Iris pigment epithelial cell (primary cell): Measurements from ENCODE around the gene ENDOD1.
"Not testable (repeated sequence)": the region's sequence is repeated elsewhere in the genome, so short reads cannot be mapped to it uniquely, and the experiment has no call there.

Experiments used
- DNase-seq: peaks from one replicate; pipeline ENCODE4 v3.0.0-alpha.2; 2011; ENCODE audit warnings: low read depth

ENDOD1 gene

GRCh38 chr11:95089620-95090542 is at the start of gene ENDOD1:
TSS of gene ENDOD1 (plus strand) at chr11:95089846. CDS start at chr11:95089928, 82 bp downstream.
- peak; percentile 89 for DNase-seq

GRCh38 chr11:95042239-95042638 is 47.4 kb upstream of the ENDOD1 start:
- no peak for DNase-seq

GRCh38 chr11:95042906-95043305 is 46.7 kb upstream of the ENDOD1 start:
- DNase-seq = no peak

GRCh38 chr11:95044010-95044409 is 45.6 kb upstream of the ENDOD1 start:
- DNase-seq = no peak

GRCh38 chr11:95045812-95046211 is 43.8 kb upstream of the ENDOD1 start:
- no peak for DNase-seq

GRCh38 chr11:95049122-95049521 is 40.5 kb upstream of the ENDOD1 start, which contains the start of gene KDM4F:
TSS of gene KDM4F (plus strand) at chr11:95049422.
- not testable (repeated sequence) for DNase-seq

GRCh38 chr11:95050595-95051202 is 38.9 kb upstream of the ENDOD1 start:
- DNase-seq = no peak

GRCh38 chr11:95054356-95054755 is 35.3 kb upstream of the ENDOD1 start:
- DNase-seq = no peak

- no peak for DNase-seq
Observed at GRCh38 chr11:95055283-95055897, 34.3 kb upstream of the ENDOD1 start.

- DNase-seq = no peak
Observed at GRCh38 chr11:95057959-95058358, 31.7 kb upstream of the ENDOD1 start.

- no peak for DNase-seq
Observed at GRCh38 chr11:95058621-95059020, 31.0 kb upstream of the ENDOD1 start.

- no peak for DNase-seq
Observed at GRCh38 chr11:95059046-95059445, 30.6 kb upstream of the ENDOD1 start.

GRCh38 chr11:95065336-95065735 is 24.3 kb upstream of the ENDOD1 start:
- no peak for DNase-seq

- no peak for DNase-seq
Observed at GRCh38 chr11:95066716-95067038, 23.0 kb upstream of the ENDOD1 start, which contains the start of gene SRSF8. TSS of gene SRSF8 (plus strand) at chr11:95066919. CDS start at chr11:95067227, 308 bp downstream.

GRCh38 chr11:95067039-95067840 is 22.4 kb upstream of the ENDOD1 start:
- peak; percentile 80 for DNase-seq

- no peak for DNase-seq
Observed at GRCh38 chr11:95067841-95068219, 21.8 kb upstream of the ENDOD1 start.

- DNase-seq = peak; percentile 98
Observed at GRCh38 chr11:95068549-95068948, 21.1 kb upstream of the ENDOD1 start.

GRCh38 chr11:95070471-95070870 is 19.2 kb upstream of the ENDOD1 start:
- no peak for DNase-seq

GRCh38 chr11:95072948-95073347 is 16.7 kb upstream of the ENDOD1 start:
- no peak for DNase-seq

GRCh38 chr11:95074792-95075563 is 14.7 kb upstream of the ENDOD1 start:
- no peak for DNase-seq

- DNase-seq = peak; percentile 97
Observed at GRCh38 chr11:95076416-95076815, 13.2 kb upstream of the ENDOD1 start.
